Activated CD4-positive, CD25-positive, alpha-beta regulatory T cell treated with anti-CD3 and anti-CD28 coated beads, Interleukin-2, amount 50 U/mL, for 16 hours (primary cell): ENCODE measurements around the gene CYB5R4.

ENCODE experiments used
- DNase-seq: peaks from one replicate; pipeline ENCODE4 v3.0.0-alpha.2; 2020; ENCODE audit warnings: low read depth, low spot score

CYB5R4 gene

GRCh38 chr6:83984411-83984810, 124.9 kb downstream of the CYB5R4 start:
- no peak for DNase-seq

- no peak for DNase-seq
Measured at GRCh38 chr6:83985308-83985713, 125.8 kb downstream of the CYB5R4 start.

GRCh38 chr6:83985715-83986114, 126.2 kb downstream of the CYB5R4 start:
- no peak for DNase-seq

- DNase-seq = no peak
Measured at GRCh38 chr6:83998021-83998584, 138.6 kb downstream of the CYB5R4 start.

- DNase-seq = no peak
Measured at GRCh38 chr6:84001119-84001518, 141.6 kb downstream of the CYB5R4 start.

- no peak for DNase-seq
Measured at GRCh38 chr6:84002226-84002625, 142.7 kb downstream of the CYB5R4 start.

- no peak for DNase-seq
Measured at GRCh38 chr6:84003131-84003530, 143.6 kb downstream of the CYB5R4 start.

- no peak for DNase-seq
Measured at GRCh38 chr6:84003654-84004053, 144.2 kb downstream of the CYB5R4 start.

- DNase-seq = no peak
Measured at GRCh38 chr6:84007871-84008270, 148.4 kb downstream of the CYB5R4 start.

GRCh38 chr6:84013354-84013753, 153.9 kb downstream of the CYB5R4 start:
- no peak for DNase-seq

GRCh38 chr6:84013931-84014330, 154.4 kb downstream of the CYB5R4 start:
- DNase-seq = no peak

- DNase-seq = no peak
Measured at GRCh38 chr6:84016029-84016428, 156.5 kb downstream of the CYB5R4 start.
